Osteocyte (in vitro differentiated cells): ENCODE results near the gene RIC1. TPM values are rescaled to one million over a fixed set of nuclear protein-coding genes. Genes with fewer than 3 reads are reported as not detected.

Source experiments
- DNase-seq: peaks from one replicate; pipeline ENCODE4 v3.0.0; 2021; ENCODE audit warnings: mixed read lengths; ENCODE audit not compliant: unreplicated experiment; ENCODE audit errors: extremely low spot score
- H3K27ac Mint-ChIP-seq: one replicate; pipeline ENCODE4 v1.8.0; 2021; ENCODE audit warnings: mild to moderate bottlenecking, mixed read lengths; ENCODE audit not compliant: unreplicated experiment
- H3K27me3 Mint-ChIP-seq: one replicate; pipeline ENCODE4 v1.8.0; 2021; ENCODE audit warnings: mixed read lengths; ENCODE audit not compliant: unreplicated experiment
- H3K36me3 Mint-ChIP-seq: one replicate; pipeline ENCODE4 v1.8.0; 2021; ENCODE audit warnings: mixed read lengths; ENCODE audit not compliant: unreplicated experiment
- H3K4me1 Mint-ChIP-seq: one replicate; pipeline ENCODE4 v1.8.0; 2021; ENCODE audit warnings: mixed read lengths; ENCODE audit not compliant: unreplicated experiment
- H3K4me3 Mint-ChIP-seq: one replicate; pipeline ENCODE4 v1.8.0; 2021; ENCODE audit warnings: mild to moderate bottlenecking, moderate library complexity, mixed read lengths; ENCODE audit not compliant: unreplicated experiment
- H3K9me3 Mint-ChIP-seq: one replicate; pipeline ENCODE4 v1.8.0; 2021; ENCODE audit warnings: mixed read lengths; ENCODE audit not compliant: unreplicated experiment
- CTCF ChIP-seq: fragments of 200-600 bp; sonication (generic); IDR thresholded peaks from 2 replicates; pipeline ENCODE4 v1.5.0; 2021; ENCODE audit warnings: antibody characterized with exemption, mild to moderate bottlenecking, moderate library complexity
- total RNA-seq: library from RNA; stranded (reverse); gene quantifications from 2 replicates; pipeline ENCODE4 v1.2.1, GENCODE V29; 2021

RIC1 gene
- total RNA-seq, 1 donor from 2014 or later = 52.4 TPM

GRCh38 chr9:5633243-5633642 lies 4.3 kb downstream of the RIC1 start:
- no peak for DNase-seq
- H3K4me3 Mint-ChIP-seq = no peak overlapping the region
- H3K9me3 Mint-ChIP-seq = peaks cover 25% of the 10 kb centered on the region
- no peak for TF ChIP-seq CTCF
- H3K27ac Mint-ChIP-seq = no peak overlapping the region
- peaks cover 21% of the 10 kb centered on the region for H3K36me3 Mint-ChIP-seq
- no peaks in the 10 kb centered on the region for H3K27me3 Mint-ChIP-seq
- H3K4me1 Mint-ChIP-seq = peaks cover 35% of the 10 kb centered on the region

- no peak for TF ChIP-seq CTCF
- Mint-ChIP-seq H3K27me3 (no peaks in the 10 kb centered on the region), H3K36me3 (peaks cover 29% of the 10 kb centered on the region), H3K4me3 (no peak overlapping the region), H3K27ac (no peak overlapping the region), H3K9me3 (peaks cover 44% of the 10 kb centered on the region), H3K4me1 (peaks cover 36% of the 10 kb centered on the region)
- DNase-seq = no peak
These were observed 6.5 kb downstream of the RIC1 start for GRCh38 chr9:5635390-5635789.

- TF ChIP-seq CTCF = no peak
- Mint-ChIP-seq H3K9me3 (peaks cover 50% of the 10 kb centered on the region), H3K27ac (no peak overlapping the region), H3K4me1 (peaks cover 14% of the 10 kb centered on the region), H3K36me3 (peaks cover 37% of the 10 kb centered on the region), H3K4me3 (no peak overlapping the region), H3K27me3 (no peaks in the 10 kb centered on the region)
- DNase-seq = no peak
These were observed 10.9 kb downstream of the RIC1 start for GRCh38 chr9:5639816-5640215.

- Mint-ChIP-seq H3K27me3 (no peaks in the 10 kb centered on the region), H3K27ac (no peak overlapping the region), H3K36me3 (peaks cover 27% of the 10 kb centered on the region), H3K4me1 (peaks cover 34% of the 10 kb centered on the region), H3K4me3 (no peak overlapping the region), H3K9me3 (peaks cover 37% of the 10 kb centered on the region)
- no peak for DNase-seq
- TF ChIP-seq CTCF = no peak
These were observed 13.3 kb downstream of the RIC1 start for GRCh38 chr9:5642170-5642569.

- H3K27me3 Mint-ChIP-seq = no peaks in the 10 kb centered on the region
- no peak for DNase-seq
- peaks cover 39% of the 10 kb centered on the region for H3K4me1 Mint-ChIP-seq
- H3K27ac Mint-ChIP-seq = no peak overlapping the region
- H3K4me3 Mint-ChIP-seq = no peak overlapping the region
- H3K36me3 Mint-ChIP-seq = peaks cover 19% of the 10 kb centered on the region
- no peak for TF ChIP-seq CTCF
- peaks cover 30% of the 10 kb centered on the region for H3K9me3 Mint-ChIP-seq
These were observed 14.2 kb downstream of the RIC1 start for GRCh38 chr9:5643005-5643624.
